ENCODE measurements around the gene CRPPA. TPM values are rescaled to one million over a fixed set of nuclear protein-coding genes. Genes with fewer than 3 reads are reported as not detected.

CRPPA gene
- total RNA-seq, 2 donors from 2014 or later = 1.4 to 2.1 TPM

DNA sequence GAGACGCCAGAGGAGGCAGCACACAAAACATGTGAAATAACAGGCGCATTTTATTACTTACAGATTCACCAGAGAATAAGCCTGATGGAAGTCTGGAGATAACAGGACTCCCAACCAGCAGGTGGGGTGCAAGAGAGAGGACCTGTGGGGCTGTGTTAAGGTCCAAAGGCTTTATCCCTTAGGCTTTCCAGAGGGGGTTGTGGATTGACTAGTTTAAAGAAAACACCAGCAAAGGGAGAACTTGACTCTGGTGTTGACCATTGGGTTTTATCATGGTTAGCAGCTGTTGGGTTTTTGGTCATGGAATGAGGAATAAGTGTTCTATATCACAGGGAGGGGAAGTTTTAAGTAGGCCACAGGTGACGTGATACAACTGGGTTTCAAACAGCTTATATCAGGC, 1.6 kb upstream of the CRPPA start:
- Histone ChIP-seq H3K27ac (peak overlapping the region in 1 of 2 donors; percentile 86), H3K27me3 (replicated peaks; ENCODE audit: insufficient read depth) (no peaks in the 10 kb centered on the region), H3K4me3 (no peak overlapping the region), H3K4me1 (ENCODE audit: control insufficient read depth in 1 of 2, low read depth in 2 of 2) (peaks cover 10 to 22% of the 10 kb centered on the region in 2 donors), H3K36me3 (no peaks in the 10 kb centered on the region), H3K9me3 (no peaks in the 10 kb centered on the region)
- ATAC-seq (ENCODE audit: insufficient number of reproducible peaks, low FRiP score, low read depth) (no peak), DNase-seq (ENCODE audit: low spot score) (no peak)
- no peak for TF ChIP-seq CTCF (IDR thresholded peaks at IDR 0.05)

DNA sequence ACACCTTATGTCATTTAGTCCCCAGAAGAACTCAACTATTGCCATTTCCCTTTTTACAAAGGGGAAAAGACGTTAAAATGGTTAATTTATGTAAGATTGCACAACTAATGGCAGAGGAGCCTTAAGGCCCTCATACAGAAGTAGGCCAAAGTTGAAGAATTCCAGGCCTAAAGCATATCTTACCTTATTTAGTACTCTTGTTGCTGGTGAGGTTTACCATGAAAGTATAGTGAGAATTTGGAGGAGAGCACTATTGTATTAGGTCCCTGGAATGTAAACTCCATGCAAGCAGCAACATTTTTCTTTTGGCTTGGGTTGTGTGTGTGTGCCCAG, 731 bp upstream of the CRPPA start:
- H3K4me3 ChIP-seq = peak overlapping the region; percentile 89
- ATAC-seq (ENCODE audit: insufficient number of reproducible peaks, low FRiP score, low read depth) (no peak), DNase-seq (ENCODE audit: low spot score) (no peak)
- H3K27ac ChIP-seq = peak overlapping the region; percentile 86 to 96
- H3K27me3 ChIP-seq (replicated peaks; ENCODE audit: insufficient read depth) = no peaks in the 10 kb centered on the region
- H3K4me1 ChIP-seq (ENCODE audit: control insufficient read depth in 1 of 2, low read depth in 2 of 2) = peaks cover 10 to 22% of the 10 kb centered on the region in 2 donors
- no peaks in the 10 kb centered on the region for H3K36me3 ChIP-seq
- TF ChIP-seq CTCF (IDR thresholded peaks at IDR 0.05) = no peak
- H3K9me3 ChIP-seq = no peaks in the 10 kb centered on the region

DNA sequence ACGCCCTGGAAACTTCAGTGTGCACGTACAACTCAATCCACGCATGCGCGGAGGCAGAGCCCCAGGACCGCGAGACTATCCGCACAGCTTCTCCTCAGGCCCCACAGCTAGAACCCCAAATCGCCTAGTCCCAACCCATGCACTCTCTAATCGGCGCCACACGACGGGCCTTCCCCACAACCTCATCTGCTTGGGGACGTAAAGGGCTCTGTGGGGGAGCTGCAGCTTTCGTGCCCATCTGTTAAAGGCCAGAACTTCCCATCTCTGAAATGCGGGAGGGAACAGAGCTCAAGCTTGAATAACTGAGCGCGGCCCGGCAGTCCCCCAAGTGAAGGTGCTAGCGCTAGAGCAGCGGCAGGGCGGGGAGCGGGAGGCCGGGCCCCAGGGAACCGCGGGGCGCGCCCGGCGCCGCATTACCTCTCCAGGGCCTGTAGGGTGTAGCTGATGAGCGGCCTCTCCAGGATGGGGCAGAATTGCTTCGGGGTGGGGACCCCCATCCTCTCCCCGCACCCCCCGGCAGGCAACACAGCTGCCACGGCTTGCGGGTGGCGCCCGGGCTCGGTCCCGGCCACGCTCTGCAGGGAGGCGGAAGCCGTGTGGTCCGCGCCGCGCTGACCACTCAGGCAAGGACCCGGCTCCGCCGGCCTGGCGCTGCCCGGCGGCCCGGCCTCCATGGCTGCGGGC, 547 bp downstream of the CRPPA start:
- peak overlapping the region; percentile 89 for H3K4me3 ChIP-seq
- ATAC-seq (ENCODE audit: insufficient number of reproducible peaks, low FRiP score, low read depth) (peak; percentile 63), DNase-seq (ENCODE audit: low spot score) (no peak)
- H3K36me3 ChIP-seq = no peaks in the 10 kb centered on the region
- TF ChIP-seq CTCF (IDR thresholded peaks at IDR 0.05) = peak; percentile 52
- H3K4me1 ChIP-seq (ENCODE audit: control insufficient read depth in 1 of 2, low read depth in 2 of 2) = peaks cover 10 to 22% of the 10 kb centered on the region in 2 donors
- H3K9me3 ChIP-seq = no peaks in the 10 kb centered on the region
- no peaks in the 10 kb centered on the region for H3K27me3 ChIP-seq (replicated peaks; ENCODE audit: insufficient read depth)
- peak overlapping the region; percentile 86 to 96 for H3K27ac ChIP-seq

DNA sequence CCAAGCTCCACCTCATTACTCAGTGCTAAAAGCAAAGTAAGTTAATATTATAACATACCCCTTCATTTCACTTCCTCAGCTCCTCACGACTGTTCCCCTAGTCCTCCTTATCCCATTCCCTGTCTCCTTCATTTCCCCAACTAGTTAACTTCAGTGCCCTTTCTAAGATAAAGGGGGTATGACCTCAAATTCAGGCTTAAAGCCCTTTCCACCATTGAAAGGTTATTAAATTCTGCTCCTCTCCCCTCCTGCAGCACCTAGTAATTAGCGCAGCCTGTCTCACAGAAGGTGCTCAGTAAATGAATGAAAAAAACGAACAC, 1.0 kb downstream of the CRPPA start:
- no peaks in the 10 kb centered on the region for H3K36me3 ChIP-seq
- no peak for DNase-seq (ENCODE audit: low spot score)
- peak overlapping the region; percentile 86 to 96 for H3K27ac ChIP-seq
- H3K4me1 ChIP-seq (ENCODE audit: control insufficient read depth in 1 of 2, low read depth in 2 of 2) = peaks cover 10 to 22% of the 10 kb centered on the region in 2 donors
- no peak for ATAC-seq (ENCODE audit: insufficient number of reproducible peaks, low FRiP score, low read depth)
- no peaks in the 10 kb centered on the region for H3K9me3 ChIP-seq
- TF ChIP-seq CTCF (IDR thresholded peaks at IDR 0.05) = no peak
- H3K27me3 ChIP-seq (replicated peaks; ENCODE audit: insufficient read depth) = no peaks in the 10 kb centered on the region
- peak overlapping the region; percentile 89 for H3K4me3 ChIP-seq

DNA sequence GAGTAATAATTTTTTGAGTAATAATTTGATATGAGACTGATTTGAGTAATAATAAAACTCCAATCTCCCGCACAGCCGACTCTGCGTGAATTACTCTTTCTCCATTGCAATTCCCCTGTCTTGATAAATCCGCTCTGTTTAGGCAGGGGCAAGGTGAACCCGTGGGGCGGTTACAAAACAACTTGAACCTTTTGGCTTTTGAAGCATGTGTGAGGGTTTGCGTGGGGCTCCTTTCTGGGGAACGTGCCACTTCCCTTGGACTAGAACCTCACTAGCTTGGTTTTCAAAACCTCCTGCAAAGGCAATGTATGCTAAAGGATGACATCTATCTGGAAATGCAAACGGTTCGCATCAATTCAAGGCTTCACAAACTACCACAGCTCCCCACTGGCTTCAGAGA, 1.5 kb downstream of the CRPPA start:
- Histone ChIP-seq H3K9me3 (no peaks in the 10 kb centered on the region), H3K27ac (peak overlapping the region; percentile 86 to 96), H3K4me1 (ENCODE audit: control insufficient read depth in 1 of 2, low read depth in 2 of 2) (peaks cover 10 to 22% of the 10 kb centered on the region in 2 donors), H3K4me3 (peak overlapping the region; percentile 89), H3K27me3 (replicated peaks; ENCODE audit: insufficient read depth) (no peaks in the 10 kb centered on the region), H3K36me3 (no peaks in the 10 kb centered on the region)
- TF ChIP-seq CTCF (IDR thresholded peaks at IDR 0.05) = no peak
- no peak for DNase-seq (ENCODE audit: low spot score)
- no peak for ATAC-seq (ENCODE audit: insufficient number of reproducible peaks, low FRiP score, low read depth)

All from thoracic aorta (tissue), 2 donors.